ELR (cell line): ENCODE results near the gene PAPOLB.
A peak's percentile ranks its signal among the peaks of the same experiment; 100 is the strongest.

Experiments
- DNase-seq: peaks from one replicate; pipeline ENCODE4 v3.0.0-alpha.2; 2015; ENCODE audit warnings: low read depth

PAPOLB gene

DNA sequence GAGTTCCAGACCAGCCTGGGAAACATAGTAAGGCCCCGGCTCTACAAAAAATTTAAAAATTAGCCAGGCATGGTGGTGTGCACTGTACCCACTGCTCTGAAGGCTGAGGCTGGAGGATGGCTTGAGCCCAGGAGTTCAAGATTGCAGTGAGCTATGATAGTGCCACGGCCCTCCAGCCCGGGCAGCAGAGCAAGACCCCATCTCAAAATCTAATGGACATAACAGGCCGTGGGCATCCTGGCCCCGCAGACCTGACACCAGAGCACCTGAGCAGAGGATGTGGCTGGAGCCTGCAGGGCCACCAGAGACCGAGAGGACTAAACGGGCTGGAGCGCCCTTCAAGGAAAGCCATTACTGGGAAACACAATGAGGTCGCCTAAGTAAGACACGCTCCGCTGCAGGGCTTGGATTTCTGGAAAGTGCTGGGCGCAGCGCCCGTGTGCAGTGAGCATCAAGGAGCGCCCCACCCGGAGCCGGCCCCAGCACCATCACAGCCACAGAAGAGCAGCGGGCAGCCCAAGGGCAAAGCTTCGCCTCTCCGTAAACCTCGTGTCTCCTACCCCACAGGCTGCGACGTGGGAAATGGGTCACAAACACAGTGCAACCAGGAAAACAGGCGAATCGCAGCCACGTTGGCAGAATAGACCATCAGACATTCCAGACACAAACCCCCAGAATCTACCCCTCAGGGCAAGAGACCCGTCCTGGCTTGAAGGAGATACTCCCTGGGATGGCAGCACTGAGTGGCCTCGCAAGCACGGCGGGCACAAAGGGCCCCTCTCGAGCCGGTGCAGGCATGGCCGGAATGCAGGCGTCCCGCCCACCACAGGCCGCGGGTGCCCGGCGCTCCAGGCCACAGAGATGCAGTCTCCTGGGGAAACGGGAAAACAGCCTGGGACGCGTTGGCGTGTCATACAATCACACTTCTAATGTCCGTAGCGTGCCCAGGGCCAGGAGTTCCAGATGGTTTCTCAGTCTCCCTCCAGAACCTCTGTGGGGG lies 16.8 kb upstream of the PAPOLB start:
- DNase-seq: no peak

DNA sequence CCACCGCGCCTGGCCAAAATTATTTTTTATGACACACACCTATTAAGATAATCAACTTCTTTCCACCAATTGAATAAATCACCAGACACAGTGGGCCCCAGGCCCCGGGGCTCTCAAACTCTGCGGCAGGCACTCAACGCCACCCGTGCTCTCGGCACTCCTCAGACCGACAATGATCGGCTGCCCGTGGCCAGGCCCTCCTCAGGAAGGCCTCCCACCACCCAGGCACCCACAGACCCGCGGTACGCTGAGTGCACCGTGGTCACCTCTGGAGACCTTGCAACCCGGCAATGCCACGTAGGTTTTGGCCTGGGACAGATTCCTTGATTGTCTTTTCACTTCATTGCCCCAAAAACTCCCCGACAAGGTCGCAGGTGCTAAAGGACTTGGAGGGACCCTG lies 14.8 kb upstream of the PAPOLB start:
- DNase-seq: no peak

DNA sequence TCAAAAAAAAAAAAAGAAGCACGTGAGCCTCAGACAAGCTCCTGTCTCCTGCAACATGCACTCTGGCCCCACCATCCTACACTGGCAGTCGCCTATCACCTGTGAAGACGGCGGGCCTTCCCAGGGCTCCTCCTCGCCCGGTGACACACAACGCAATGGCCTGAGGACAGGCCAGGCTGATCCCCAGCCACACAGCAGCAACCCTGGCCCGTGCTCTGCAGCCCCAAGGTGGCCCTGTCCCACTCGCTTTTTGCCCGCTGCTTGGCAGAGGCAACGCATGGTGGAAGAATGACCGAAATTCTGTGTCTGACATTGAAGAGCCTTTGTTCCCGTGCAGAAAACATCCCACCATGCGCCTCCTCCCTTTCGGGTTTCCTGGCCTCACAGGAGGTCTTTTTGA lies 13.6 kb upstream of the PAPOLB start:
- DNase-seq: no peak

DNA sequence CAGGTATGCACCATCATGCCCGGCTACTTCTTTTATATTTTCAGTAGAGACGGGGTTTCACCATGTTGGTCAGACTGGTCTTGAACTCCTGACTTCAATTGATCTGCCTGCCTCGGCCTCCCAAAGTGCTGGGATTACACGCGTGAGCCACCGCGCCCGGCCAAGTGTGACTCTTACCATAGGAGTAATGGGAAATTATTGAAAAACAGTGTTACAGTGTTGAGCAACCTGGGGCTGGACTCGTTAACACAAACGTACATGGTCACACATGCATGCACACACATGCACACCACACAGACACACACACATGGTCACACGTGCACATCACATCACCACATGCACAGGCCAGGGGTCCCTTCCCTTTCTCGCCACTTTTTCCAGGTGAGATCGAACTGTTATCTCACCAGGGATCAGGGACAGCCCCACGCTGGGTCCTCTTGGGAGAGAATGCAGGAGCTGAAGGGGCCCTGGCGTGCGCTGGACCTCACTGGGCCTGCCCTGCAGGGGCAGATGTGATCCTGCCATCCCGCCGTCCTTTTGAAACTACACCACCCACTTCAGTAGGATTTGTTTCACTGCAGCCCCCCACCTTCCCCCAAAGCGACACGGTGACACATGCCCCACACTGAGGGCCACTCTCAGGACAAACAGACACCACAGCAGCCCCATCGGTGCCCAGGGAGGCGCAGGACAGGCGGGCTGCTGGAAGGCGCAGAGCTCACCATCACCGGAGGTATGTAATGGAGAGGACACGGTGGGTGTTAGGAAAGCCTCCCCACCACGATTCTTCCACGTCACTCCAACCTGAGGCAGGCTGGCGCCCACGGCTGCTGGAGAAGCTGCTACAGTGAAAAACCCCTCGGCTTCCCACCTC lies 11.5 kb upstream of the PAPOLB start:
- no peak for DNase-seq

DNA sequence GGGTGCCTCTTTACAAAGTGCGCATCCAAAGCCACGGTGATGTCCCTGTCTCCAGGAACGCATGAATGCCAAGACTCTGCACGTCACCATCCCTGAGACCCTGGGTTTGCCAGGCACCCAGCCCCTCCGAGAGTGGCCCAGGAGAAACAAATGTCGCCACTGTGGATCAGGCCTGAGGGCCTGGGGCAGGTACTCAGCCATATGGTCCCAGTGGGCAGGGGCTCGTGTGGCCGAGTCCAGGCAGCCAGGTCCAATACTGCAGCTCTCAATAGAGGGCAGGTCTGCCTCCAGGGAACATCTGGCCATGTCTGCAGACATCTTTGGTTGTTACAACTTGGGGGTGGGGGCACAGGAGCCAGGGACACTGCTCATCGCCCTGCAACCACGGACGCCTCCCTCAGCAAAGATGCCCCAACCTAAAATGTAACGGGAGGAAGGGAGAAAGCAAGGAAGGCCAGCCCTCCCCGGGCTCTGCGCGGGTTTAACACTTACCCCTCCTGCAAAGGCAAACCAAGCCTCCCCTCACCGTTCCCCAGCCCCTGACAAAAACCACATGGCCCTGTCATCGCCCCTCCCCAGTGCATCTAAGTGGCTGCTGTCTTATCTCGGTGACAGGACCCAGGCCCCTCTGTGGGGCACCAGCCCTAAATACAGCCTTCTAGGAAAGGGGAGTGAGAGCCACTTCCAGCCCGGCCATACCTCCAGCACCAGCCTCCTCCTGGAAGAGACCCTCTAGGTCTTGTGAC lies 10.3 kb upstream of the PAPOLB start:
- no peak for DNase-seq

DNA sequence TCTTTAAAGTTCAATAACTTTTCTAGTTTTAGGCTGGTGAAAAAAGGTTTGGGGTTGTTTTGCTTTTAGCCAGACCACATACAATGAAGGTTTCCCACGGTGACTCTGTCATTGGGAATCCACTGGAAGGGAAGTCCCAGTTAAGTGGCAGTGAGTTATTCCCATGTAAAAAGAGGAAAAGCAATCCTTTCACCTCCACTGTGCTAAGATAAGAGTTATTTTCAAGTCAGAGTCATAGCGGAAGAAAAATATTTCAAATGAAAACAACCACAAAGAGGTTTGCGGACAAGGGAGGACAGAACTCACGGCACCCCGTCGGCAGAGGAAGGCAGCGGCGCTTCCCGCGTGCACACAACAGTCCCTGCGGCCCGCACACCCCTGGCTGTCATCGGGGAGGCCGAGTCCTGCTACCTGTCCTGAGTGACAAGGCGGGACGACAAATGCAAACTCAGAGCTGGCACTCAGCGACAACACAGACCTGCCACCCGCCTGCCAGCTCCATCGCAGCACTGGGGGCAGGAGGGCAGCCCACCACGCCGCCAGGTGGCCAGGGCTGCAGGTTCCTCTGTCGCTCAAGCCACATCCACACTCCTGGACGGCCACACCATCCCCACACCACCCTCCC lies 9.3 kb upstream of the PAPOLB start:
- DNase-seq: no peak

DNA sequence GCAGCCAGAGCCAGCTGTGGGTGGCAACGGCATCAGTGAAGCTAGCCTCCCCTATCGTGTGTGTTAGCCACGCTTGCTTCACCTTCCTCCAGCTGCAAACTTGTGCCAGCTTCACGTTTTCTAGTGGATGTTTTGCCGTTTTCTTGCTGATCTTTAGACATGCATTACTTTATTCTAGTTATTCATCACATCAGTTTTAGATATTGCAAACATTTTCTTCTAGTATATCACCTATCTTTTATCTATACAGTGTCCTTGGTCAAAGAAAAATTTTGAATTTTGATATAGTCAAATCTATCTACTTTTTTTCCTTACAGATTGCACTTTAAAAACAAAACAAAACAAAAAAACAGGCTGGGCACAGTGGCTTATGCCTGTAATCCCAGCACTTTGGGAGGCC lies 6.7 kb upstream of the PAPOLB start:
- DNase-seq: no peak

DNA sequence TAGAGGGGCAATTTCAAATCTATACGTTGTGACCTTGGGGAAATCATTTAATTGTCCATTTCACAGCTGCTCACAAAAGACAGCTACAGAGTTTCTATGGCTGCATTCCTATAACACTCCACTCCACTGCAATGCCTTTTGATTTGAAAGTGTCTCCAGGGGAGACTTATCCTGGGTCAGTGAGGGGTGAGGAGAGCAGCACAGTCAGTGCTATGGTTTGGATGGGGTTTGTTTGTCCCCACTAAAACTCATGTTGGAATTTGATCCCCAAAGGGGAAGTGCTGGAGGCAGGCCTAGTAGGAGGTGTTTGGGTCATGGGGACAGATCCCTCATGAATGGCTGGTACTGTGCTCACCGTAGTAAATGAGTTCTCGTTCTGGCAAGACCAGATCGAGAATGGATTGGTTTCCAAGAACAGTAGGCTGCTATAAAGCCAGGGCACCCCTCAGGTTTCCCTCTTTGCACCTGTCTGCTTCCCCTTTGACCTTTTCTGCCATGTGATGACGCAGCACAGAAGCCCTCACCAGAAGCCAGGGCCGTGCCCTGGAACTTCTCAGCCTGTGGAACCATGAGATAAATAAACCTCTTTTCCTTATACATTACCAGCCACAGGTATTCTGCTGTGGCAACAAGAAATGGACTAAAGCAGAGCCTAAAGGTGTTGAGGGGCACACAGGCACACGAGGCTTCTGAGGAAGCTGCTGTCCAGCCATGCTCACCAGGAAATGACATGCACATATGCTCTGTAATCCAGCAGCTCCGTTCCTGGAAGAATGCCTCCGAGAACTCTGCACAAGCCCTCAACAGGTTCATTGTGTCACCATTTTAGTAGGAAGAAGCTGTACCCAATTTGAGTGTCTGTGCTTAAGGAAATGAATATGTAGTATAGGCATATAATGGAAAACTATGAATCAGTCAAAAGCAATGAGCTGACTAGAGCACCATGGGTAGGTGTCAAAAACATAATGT lies 5.0 kb upstream of the PAPOLB start:
- no peak for DNase-seq

DNA sequence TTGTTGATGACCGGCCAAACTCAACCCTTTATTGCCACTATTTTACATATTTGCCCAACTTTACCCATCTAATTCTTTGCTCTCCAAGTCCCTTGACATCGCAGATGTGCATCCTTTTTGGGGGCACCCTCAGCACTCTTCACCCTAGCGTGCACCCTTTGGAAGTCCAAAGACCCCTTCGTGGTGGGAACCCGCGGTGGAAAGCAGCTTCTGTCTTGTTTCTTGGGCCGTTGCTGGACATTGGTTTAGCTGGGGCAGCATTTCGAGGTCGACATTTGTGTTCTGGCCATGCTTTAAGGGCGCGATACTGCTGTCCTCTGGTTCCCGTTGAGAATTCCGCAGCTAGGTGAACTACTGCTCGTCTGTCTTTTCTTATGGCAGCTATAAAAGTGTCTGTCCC lies 326 bp upstream of the PAPOLB start:
- no peak for DNase-seq

DNA sequence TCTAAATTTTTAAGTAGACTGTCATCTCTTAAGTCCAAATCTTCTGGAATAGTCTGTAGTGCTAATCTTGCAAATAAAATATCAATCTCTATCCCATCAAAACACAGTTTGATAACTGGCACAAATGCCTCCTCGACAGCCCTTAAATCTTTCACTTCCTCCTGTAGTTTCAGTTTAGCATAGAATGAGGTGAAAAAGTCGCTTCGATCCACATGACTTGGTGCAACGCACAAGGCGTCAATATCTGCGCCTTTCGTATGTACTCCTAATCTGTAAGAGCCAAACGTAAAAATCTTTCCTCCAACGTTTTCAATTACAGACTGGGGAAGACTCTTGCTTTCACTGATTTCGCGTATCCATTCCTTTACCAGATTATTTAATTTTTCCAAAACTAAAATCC lies 603 bp downstream of the PAPOLB start:
- no peak for DNase-seq

DNA sequence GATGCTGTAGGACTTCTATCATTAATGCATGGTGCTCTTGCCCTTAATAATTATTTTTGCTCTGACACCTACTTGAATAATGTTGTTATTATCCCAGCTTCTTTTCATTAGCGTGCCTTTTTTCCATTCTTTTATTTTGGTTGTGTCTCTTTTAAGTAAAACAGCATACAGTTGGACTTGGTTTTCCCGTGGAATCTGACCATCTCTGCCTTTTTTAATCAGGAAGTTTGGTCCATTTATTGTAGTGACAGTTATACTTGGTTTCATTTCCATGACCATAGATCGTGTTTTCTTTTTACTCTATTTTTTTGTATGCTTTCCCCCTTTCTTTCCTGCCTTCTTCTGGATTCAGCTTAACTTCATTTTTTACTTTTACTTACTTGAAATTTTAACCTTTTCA lies 4.6 kb downstream of the PAPOLB start:
- DNase-seq: no peak

DNA sequence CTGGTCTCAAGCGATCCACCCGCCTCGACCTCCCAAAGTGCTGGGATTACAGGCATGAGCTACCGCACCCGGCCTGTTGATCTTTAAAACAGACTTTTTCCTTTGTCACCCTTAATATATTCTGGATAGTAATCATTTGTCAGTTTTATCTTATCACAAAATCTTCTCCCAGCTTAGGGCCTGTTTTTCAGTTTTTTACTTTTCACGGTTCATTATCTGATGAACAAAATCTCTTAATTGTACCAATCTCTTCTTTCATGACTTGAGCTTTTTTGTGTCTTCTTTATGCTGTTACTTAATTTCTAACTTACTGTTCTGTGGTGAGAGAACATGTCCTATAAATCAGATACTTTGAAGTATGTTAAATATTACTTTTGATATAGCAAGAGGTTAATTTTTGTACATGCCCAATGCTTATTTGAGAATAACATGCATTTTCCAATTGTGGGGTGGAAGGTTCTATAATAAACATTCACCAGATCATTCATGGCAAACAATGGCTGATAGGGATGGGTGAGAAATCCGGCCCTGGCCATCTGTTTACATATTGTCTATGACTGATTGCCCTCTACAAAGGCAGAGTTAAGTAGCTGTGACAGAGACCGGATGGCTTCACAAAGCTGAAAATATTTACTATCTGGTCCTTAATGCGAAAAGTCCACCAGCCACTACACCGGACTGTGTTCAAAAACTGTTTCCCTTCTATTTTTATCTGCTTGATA lies 5.3 kb downstream of the PAPOLB start:
- DNase-seq: no peak

DNA sequence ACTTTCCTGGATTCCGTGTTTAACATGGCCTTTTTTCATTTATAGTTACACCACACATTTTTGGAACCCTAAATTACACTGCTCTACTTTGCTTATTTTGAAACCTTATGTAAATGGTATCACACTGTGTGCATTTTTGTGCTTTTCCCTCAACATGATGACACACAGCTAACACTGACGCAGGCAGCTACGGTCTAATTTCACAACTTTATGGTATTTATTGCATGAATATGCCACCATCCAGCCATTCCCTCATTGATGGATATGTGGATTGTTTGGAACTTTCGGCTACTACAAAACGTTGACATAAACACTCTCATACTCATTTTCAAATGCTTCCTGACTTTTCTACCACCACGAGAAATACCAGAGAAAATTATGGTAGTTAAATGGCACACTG lies 6.9 kb downstream of the PAPOLB start:
- no peak for DNase-seq

DNA sequence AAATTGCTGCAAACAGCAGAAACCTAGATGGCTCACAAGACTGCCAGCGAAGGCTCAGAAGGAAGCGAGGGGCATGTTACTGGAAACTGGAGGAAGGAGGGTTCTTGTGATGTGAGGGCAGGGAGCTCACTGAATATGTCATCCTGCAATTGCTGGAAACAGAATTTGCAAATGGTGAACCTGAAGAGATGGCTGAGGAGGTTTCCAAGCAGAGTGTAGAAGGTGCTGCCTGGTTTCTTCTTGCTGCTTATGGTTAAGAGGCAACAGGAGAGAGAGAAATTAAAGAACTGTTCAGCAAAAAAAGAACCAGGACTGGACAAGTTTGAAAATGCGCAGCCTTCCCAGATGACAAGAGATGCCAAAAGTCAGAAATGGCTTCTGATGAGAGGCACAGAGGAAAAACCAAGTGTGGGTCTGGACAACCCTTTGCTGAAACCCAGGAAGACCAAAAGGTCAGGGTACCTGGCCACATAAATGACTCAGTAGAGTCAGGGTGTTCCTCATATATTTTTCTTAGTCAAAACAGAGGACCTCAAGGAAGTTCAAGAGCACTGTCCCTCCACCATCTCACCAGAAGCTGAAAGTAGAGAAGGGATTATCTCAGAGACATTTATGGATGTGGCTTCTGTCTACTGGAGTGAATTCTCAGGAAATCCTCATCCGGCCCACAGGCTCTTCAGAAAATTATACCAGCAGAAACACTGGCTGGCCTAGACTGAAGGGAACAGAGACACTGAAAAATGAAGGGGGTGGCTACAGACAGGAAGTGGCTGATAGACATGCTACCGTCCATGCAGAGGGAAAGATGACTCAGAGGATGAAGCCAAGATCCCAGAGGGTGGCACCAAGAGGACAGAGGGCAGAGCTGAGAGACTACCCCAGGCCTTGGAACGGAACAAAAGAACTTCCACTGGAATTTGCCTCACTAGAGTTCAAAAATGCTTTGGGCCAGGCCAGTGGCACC lies 10.1 kb downstream of the PAPOLB start:
- DNase-seq: peak; percentile 34

DNA sequence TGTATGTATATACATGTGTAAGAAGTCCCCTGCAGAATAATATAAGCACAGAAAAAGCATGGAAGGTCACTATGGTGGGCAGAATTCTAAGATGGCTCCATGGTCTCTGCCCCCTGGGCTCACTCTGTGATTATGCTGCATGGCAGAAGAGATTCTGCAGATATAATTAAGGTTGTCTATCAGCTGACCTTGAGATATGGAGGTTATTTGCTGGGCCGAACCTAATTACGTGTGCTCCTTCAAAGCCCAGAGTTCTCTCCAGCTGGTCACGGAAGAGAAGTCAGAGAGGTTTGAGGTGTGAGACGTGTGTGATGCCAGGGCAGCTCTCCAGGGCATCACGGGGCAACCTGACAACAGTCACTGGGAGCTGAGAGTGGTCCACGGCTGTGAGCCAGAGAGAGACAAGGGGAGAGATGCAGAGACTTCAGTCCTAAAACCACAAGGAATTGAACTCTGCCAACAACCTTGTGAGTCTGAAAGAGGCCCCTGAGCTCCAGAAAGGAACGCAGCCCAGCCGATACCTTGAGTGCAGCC lies 11.5 kb downstream of the PAPOLB start:
- no peak for DNase-seq

DNA sequence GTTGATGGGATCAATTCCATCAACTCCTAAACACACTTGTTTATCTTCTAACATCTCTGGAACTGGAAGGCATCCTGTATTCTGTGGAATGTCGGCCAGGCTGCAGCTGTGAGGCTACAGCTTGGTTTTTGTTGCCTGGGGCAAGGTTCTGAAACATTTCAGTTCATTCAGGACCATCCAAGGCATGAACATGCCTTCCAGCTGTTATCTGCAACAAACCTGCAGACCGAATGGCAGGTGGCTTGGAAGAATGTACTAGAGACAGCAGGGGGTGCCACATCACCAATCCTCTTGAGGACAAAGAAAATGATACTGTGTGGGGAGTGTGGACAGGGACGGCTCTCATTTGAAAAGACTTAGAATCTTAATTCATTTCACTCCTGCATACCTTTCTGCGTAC lies 12.4 kb downstream of the PAPOLB start:
- DNase-seq: peak; percentile 46

DNA sequence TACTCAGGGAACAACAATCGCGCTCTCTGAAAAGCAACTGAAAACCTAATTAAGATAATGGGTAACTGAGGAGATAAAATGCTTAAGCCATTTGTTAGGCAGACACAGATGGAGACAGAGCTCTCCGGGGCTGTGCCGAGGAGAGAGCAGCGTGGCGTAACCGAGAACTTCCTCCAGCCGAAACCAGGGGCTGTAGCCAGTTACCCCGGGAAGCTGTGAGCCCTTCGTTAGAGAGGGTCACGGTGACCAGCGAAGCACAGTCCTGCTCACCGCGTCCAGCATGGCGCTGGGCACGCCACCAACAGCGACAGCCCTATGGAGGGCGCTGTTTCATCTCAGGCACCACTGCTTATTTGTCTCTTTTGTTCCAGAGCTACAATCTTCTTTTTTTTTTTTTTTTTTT lies 16.1 kb downstream of the PAPOLB start:
- DNase-seq: no peak

DNA sequence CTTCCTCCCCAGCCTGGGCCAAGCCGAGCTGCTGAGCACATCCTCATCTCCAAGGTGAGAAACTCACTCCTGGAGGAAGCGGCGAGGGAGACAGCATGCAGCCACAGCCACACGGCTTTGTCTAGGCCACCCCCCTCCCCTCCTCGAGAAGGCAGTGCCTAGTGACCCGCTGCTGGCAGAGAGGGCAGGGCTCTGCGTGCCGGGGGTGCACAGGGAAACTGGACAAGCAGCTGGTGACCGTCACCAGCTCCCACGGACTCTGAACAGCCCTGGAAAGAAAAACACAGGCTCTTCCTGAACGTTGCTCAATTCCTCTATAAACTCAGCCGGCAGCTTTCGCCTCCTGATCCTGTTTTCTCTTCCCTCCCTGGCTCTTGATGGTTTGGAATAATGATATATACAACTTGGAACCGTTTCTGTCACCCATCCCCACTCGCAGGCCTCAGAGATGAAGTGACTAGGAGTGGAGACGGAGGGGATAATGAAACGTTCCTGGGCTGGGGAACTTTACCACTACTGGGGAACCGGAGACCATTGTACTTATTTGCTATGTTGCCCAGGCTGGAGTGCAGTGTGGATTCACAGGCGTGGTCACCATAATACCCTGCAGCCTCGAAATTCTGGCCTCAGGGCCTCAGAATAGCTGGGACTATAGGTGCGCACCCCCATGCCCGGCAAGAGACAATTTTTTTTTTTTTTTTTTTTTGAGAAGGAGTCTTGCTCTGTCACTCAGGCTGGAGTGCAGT lies 19.3 kb downstream of the PAPOLB start:
- no peak for DNase-seq
